NAMALWA (cell line): ENCODE data around the gene NOL3.

Experiments
- DNase-seq: peaks from one replicate; pipeline ENCODE4 v3.0.0-alpha.2; 2015; ENCODE audit warnings: low spot score

Gene NOL3

GRCh38 chr16:67170949-67171649 is 761 bp downstream of the NOL3 start:
- no peak for DNase-seq

- DNase-seq, result no peak
Observed at GRCh38 chr16:67173323-67173722, 3.0 kb downstream of the NOL3 start.

GRCh38 chr16:67173808-67174705 is 3.7 kb downstream of the NOL3 start:
- DNase-seq, result peak; percentile 63

GRCh38 chr16:67174706-67175231 is 4.4 kb downstream of the NOL3 start:
- no peak for DNase-seq

- no peak for DNase-seq
Observed at GRCh38 chr16:67176662-67177061, 6.3 kb downstream of the NOL3 start.

GRCh38 chr16:67177743-67178699 is 7.7 kb downstream of the NOL3 start:
- no peak for DNase-seq

GRCh38 chr16:67179421-67180080 is 9.2 kb downstream of the NOL3 start:
- peak; percentile 53 for DNase-seq

GRCh38 chr16:67180166-67180565 is 9.8 kb downstream of the NOL3 start:
- DNase-seq, result no peak

GRCh38 chr16:67181346-67181745 is 11.0 kb downstream of the NOL3 start:
- DNase-seq, result no peak

- no peak for DNase-seq
Observed at GRCh38 chr16:67182288-67182687, 11.9 kb downstream of the NOL3 start.

- no peak for DNase-seq
Observed at GRCh38 chr16:67183284-67183626, 12.9 kb downstream of the NOL3 start.

- peak; percentile 99 for DNase-seq
Observed at GRCh38 chr16:67183627-67184452, 13.5 kb downstream of the NOL3 start, which contains the start of gene MATCAP1. MATCAP1 (minus strand) TSS chr16:67183963; CDS start chr16:67180610, 3,353 bp downstream.

- no peak for DNase-seq
Observed at GRCh38 chr16:67184453-67184994, 14.2 kb downstream of the NOL3 start.

GRCh38 chr16:67184995-67185650 is 14.8 kb downstream of the NOL3 start:
- DNase-seq, result peak; percentile 90

GRCh38 chr16:67185651-67186134 is 15.4 kb downstream of the NOL3 start:
- DNase-seq, result no peak

- DNase-seq, result no peak
Observed at GRCh38 chr16:67186550-67186950, 16.2 kb downstream of the NOL3 start.

GRCh38 chr16:67187175-67187890 is 17.0 kb downstream of the NOL3 start:
- no peak for DNase-seq

- DNase-seq, result no peak
Observed at GRCh38 chr16:67188323-67188722, 18.0 kb downstream of the NOL3 start.

GRCh38 chr16:67188798-67189197 is 18.5 kb downstream of the NOL3 start:
- DNase-seq, result no peak
